ENCODE data around the gene PRKCE. TPM values are rescaled to one million over a fixed set of nuclear protein-coding genes. Genes with fewer than 3 reads are reported as not detected.
A peak's percentile ranks its signal among the peaks of the same experiment; 100 is the strongest.

Gene PRKCE
- total RNA-seq, 2 donors from 2014 or later = 6.3 to 30.1 TPM

GRCh38 chr2:45960057-45960863 lies 308.8 kb downstream of the PRKCE start:
- Mint-ChIP-seq H3K36me3 (no peaks in the 10 kb centered on the region), H3K27ac (no peak overlapping the region), H3K9me3 (no peaks in the 10 kb centered on the region), H3K4me3 (no peak overlapping the region), H3K4me1 (ENCODE audit: low read depth in 2 of 2) (peaks cover 6% of the 10 kb centered on the region in 2 donors), H3K27me3 (no peaks in the 10 kb centered on the region)
- ATAC-seq (no peak), DNase-seq (ENCODE audit: low spot score) (no peak)

- no peaks in the 10 kb centered on the region for H3K9me3 Mint-ChIP-seq
- no peak overlapping the region for H3K4me3 Mint-ChIP-seq
- peaks cover 6% of the 10 kb centered on the region in 2 donors for H3K4me1 Mint-ChIP-seq (ENCODE audit: low read depth in 2 of 2)
- H3K27ac Mint-ChIP-seq = no peak overlapping the region
- H3K27me3 Mint-ChIP-seq = no peaks in the 10 kb centered on the region
- DNase-seq (ENCODE audit: low spot score) (no peak), ATAC-seq (no peak)
- no peaks in the 10 kb centered on the region for H3K36me3 Mint-ChIP-seq
Measured at GRCh38 chr2:45962177-45962921, 310.9 kb downstream of the PRKCE start.

GRCh38 chr2:45963816-45964215 lies 312.3 kb downstream of the PRKCE start:
- no peaks in the 10 kb centered on the region for H3K27me3 Mint-ChIP-seq
- H3K4me3 Mint-ChIP-seq = no peak overlapping the region
- H3K27ac Mint-ChIP-seq = no peak overlapping the region
- H3K36me3 Mint-ChIP-seq = no peaks in the 10 kb centered on the region
- no peak for ATAC-seq
- H3K9me3 Mint-ChIP-seq = no peaks in the 10 kb centered on the region
- peaks cover 6% of the 10 kb centered on the region in 2 donors for H3K4me1 Mint-ChIP-seq (ENCODE audit: low read depth in 2 of 2)
- no peak for DNase-seq (ENCODE audit: low spot score)

GRCh38 chr2:45964223-45964841 lies 312.9 kb downstream of the PRKCE start:
- no peak overlapping the region for H3K27ac Mint-ChIP-seq
- ATAC-seq = no peak
- DNase-seq (ENCODE audit: low spot score) = no peak
- H3K4me3 Mint-ChIP-seq = no peak overlapping the region
- peaks cover 6% of the 10 kb centered on the region in 2 donors for H3K4me1 Mint-ChIP-seq (ENCODE audit: low read depth in 2 of 2)
- no peaks in the 10 kb centered on the region for H3K36me3 Mint-ChIP-seq
- no peaks in the 10 kb centered on the region for H3K9me3 Mint-ChIP-seq
- H3K27me3 Mint-ChIP-seq = no peaks in the 10 kb centered on the region

GRCh38 chr2:45964906-45965305 lies 313.4 kb downstream of the PRKCE start:
- no peak for ATAC-seq
- no peak for DNase-seq (ENCODE audit: low spot score)
- H3K27me3 Mint-ChIP-seq = no peaks in the 10 kb centered on the region
- peaks cover 6% of the 10 kb centered on the region in 2 donors for H3K4me1 Mint-ChIP-seq (ENCODE audit: low read depth in 2 of 2)
- H3K9me3 Mint-ChIP-seq = no peaks in the 10 kb centered on the region
- no peak overlapping the region for H3K4me3 Mint-ChIP-seq
- no peaks in the 10 kb centered on the region for H3K36me3 Mint-ChIP-seq
- no peak overlapping the region for H3K27ac Mint-ChIP-seq

GRCh38 chr2:45965871-45966498 lies 314.5 kb downstream of the PRKCE start:
- no peak for ATAC-seq
- Mint-ChIP-seq H3K4me3 (no peak overlapping the region), H3K36me3 (no peaks in the 10 kb centered on the region), H3K9me3 (no peaks in the 10 kb centered on the region), H3K27me3 (no peaks in the 10 kb centered on the region), H3K4me1 (ENCODE audit: low read depth in 2 of 2) (peaks cover 6% of the 10 kb centered on the region in 2 donors), H3K27ac (no peak overlapping the region)
- no peak for DNase-seq (ENCODE audit: low spot score)

- ATAC-seq (no peak), DNase-seq (ENCODE audit: low spot score) (no peak)
- H3K27ac Mint-ChIP-seq = no peak overlapping the region
- peaks cover 6% of the 10 kb centered on the region in 2 donors for H3K4me1 Mint-ChIP-seq (ENCODE audit: low read depth in 2 of 2)
- H3K4me3 Mint-ChIP-seq = no peak overlapping the region
- H3K36me3 Mint-ChIP-seq = no peaks in the 10 kb centered on the region
- no peaks in the 10 kb centered on the region for H3K9me3 Mint-ChIP-seq
- H3K27me3 Mint-ChIP-seq = no peaks in the 10 kb centered on the region
Measured at GRCh38 chr2:45968946-45969584, 317.6 kb downstream of the PRKCE start.

GRCh38 chr2:45973426-45973825 lies 322.0 kb downstream of the PRKCE start:
- Mint-ChIP-seq H3K9me3 (no peaks in the 10 kb centered on the region), H3K4me3 (no peak overlapping the region), H3K4me1 (ENCODE audit: low read depth in 2 of 2) (no peaks in the 10 kb centered on the region), H3K36me3 (no peaks in the 10 kb centered on the region), H3K27me3 (no peaks in the 10 kb centered on the region), H3K27ac (no peak overlapping the region)
- DNase-seq (ENCODE audit: low spot score) (no peak), ATAC-seq (no peak)

GRCh38 chr2:45974056-45974455 lies 322.6 kb downstream of the PRKCE start:
- no peaks in the 10 kb centered on the region for H3K36me3 Mint-ChIP-seq
- no peak overlapping the region for H3K4me3 Mint-ChIP-seq
- DNase-seq (ENCODE audit: low spot score) = no peak
- no peaks in the 10 kb centered on the region for H3K9me3 Mint-ChIP-seq
- no peak overlapping the region for H3K27ac Mint-ChIP-seq
- ATAC-seq = no peak
- H3K27me3 Mint-ChIP-seq = no peaks in the 10 kb centered on the region
- H3K4me1 Mint-ChIP-seq (ENCODE audit: low read depth in 2 of 2) = no peaks in the 10 kb centered on the region

- ATAC-seq (peak in 1 of 2 donors; percentile 20), DNase-seq (ENCODE audit: low spot score) (no peak)
- no peaks in the 10 kb centered on the region for H3K9me3 Mint-ChIP-seq
- H3K4me1 Mint-ChIP-seq (ENCODE audit: low read depth in 2 of 2) = peaks cover 3 to 6% of the 10 kb centered on the region in 2 donors
- H3K36me3 Mint-ChIP-seq = no peaks in the 10 kb centered on the region
- no peak overlapping the region for H3K4me3 Mint-ChIP-seq
- no peaks in the 10 kb centered on the region for H3K27me3 Mint-ChIP-seq
- no peak overlapping the region for H3K27ac Mint-ChIP-seq
Measured at GRCh38 chr2:45974762-45975408, 323.4 kb downstream of the PRKCE start.

GRCh38 chr2:45975752-45976517 lies 324.5 kb downstream of the PRKCE start:
- no peak overlapping the region for H3K4me3 Mint-ChIP-seq
- H3K4me1 Mint-ChIP-seq (ENCODE audit: low read depth in 2 of 2) = peaks cover 3 to 6% of the 10 kb centered on the region in 2 donors
- no peaks in the 10 kb centered on the region for H3K9me3 Mint-ChIP-seq
- DNase-seq (ENCODE audit: low spot score) (no peak), ATAC-seq (no peak)
- no peaks in the 10 kb centered on the region for H3K36me3 Mint-ChIP-seq
- H3K27me3 Mint-ChIP-seq = no peaks in the 10 kb centered on the region
- H3K27ac Mint-ChIP-seq = no peak overlapping the region

GRCh38 chr2:45978302-45978859 lies 326.9 kb downstream of the PRKCE start:
- Mint-ChIP-seq H3K27me3 (no peaks in the 10 kb centered on the region), H3K4me1 (ENCODE audit: low read depth in 2 of 2) (peaks cover 3 to 6% of the 10 kb centered on the region in 2 donors), H3K9me3 (no peaks in the 10 kb centered on the region), H3K36me3 (no peaks in the 10 kb centered on the region), H3K27ac (no peak overlapping the region), H3K4me3 (no peak overlapping the region)
- ATAC-seq (no peak), DNase-seq (ENCODE audit: low spot score) (no peak)
